ENCODE measurements around the gene TMEM130. TPM values are rescaled to one million over a fixed set of nuclear protein-coding genes. Genes with fewer than 3 reads are reported as not detected.

The TMEM130 gene
- total RNA-seq, 2 donors from 2014 or later, result 0.62 to 1.6 TPM

Small RNA genes lying within 50 kb of the gene (microRNA-seq; reads per million reads assigned to microRNA genes)
- 1.9 to 8.1 reads per million in 2 donors for gene MIR3609 (ENCODE audit: borderline microRNAs expressed in 2 of 2)

Other genes starting within 250 kb of the TMEM130 start
- gene TRRAP, start 8.5 kb upstream of the TMEM130 start, total RNA-seq, result 10 to 100 TPM; 25.6 to 26.9 TPM

All from posterior vena cava (tissue), 2 donors.